GM19025 (cell line): ENCODE measurements around the gene NLRP7.
"Not testable (repeated sequence)": the region's sequence is repeated elsewhere in the genome, so short reads cannot be mapped to it uniquely, and the experiment has no call there.

Experiments used
- ATAC-seq: cut with Tn5 transposase; IDR thresholded peaks from one replicate; pipeline ENCODE4 v1.9.1; 2021; ENCODE audit warnings: mild to moderate bottlenecking, low read depth, moderate library complexity; ENCODE audit not compliant: unreplicated experiment

NLRP7 gene

GRCh38 chr19:54947381-54947780, at the start of gene NLRP7:
NLRP7 (minus strand) TSS chr19:54947530.
- no peak for ATAC-seq

- no peak for ATAC-seq
These were observed 48.2 kb upstream of the NLRP7 start for GRCh38 chr19:54995561-54995960.

GRCh38 chr19:54989531-54989930, 42.2 kb upstream of the NLRP7 start:
- not testable (repeated sequence) for ATAC-seq

- not testable (repeated sequence) for ATAC-seq
These were observed 35.2 kb upstream of the NLRP7 start for GRCh38 chr19:54982562-54982961.

- not testable (repeated sequence) for ATAC-seq
These were observed 26.1 kb upstream of the NLRP7 start for GRCh38 chr19:54973229-54974090.

- ATAC-seq, result not testable (repeated sequence)
These were observed 24.1 kb upstream of the NLRP7 start for GRCh38 chr19:54971446-54971845.

GRCh38 chr19:54969647-54970046, 22.3 kb upstream of the NLRP7 start:
- no peak for ATAC-seq

- no peak for ATAC-seq
These were observed 20.3 kb upstream of the NLRP7 start for GRCh38 chr19:54967611-54968010.

- ATAC-seq, result not testable (repeated sequence)
These were observed 17.7 kb upstream of the NLRP7 start for GRCh38 chr19:54965055-54965454.

- no peak for ATAC-seq
These were observed 12.5 kb upstream of the NLRP7 start for GRCh38 chr19:54959840-54960239.

- ATAC-seq, result no peak
These were observed 8.0 kb upstream of the NLRP7 start for GRCh38 chr19:54955376-54955775.

GRCh38 chr19:54953345-54953713, 6.0 kb upstream of the NLRP7 start:
- not testable (repeated sequence) for ATAC-seq

- ATAC-seq, result no peak
These were observed 5.4 kb upstream of the NLRP7 start for GRCh38 chr19:54952591-54953344.

- ATAC-seq, result not testable (repeated sequence)
These were observed 3.2 kb upstream of the NLRP7 start for GRCh38 chr19:54950580-54950979.

GRCh38 chr19:54949412-54949811, 2.1 kb upstream of the NLRP7 start:
- no peak for ATAC-seq

- not testable (repeated sequence) for ATAC-seq
These were observed 3.5 kb downstream of the NLRP7 start for GRCh38 chr19:54943772-54944361.

GRCh38 chr19:54939538-54939937, 7.8 kb downstream of the NLRP7 start:
- ATAC-seq, result not testable (repeated sequence)

- ATAC-seq, result no peak
These were observed 8.4 kb downstream of the NLRP7 start for GRCh38 chr19:54938906-54939305.

GRCh38 chr19:54937926-54938325, 9.4 kb downstream of the NLRP7 start:
- ATAC-seq, result no peak

- ATAC-seq, result no peak
These were observed 19.0 kb downstream of the NLRP7 start for GRCh38 chr19:54928299-54928698.

GRCh38 chr19:54923276-54923675, 24.1 kb downstream of the NLRP7 start:
- ATAC-seq, result no peak
